Measurements from ENCODE around the gene CREBL2.

DNA sequence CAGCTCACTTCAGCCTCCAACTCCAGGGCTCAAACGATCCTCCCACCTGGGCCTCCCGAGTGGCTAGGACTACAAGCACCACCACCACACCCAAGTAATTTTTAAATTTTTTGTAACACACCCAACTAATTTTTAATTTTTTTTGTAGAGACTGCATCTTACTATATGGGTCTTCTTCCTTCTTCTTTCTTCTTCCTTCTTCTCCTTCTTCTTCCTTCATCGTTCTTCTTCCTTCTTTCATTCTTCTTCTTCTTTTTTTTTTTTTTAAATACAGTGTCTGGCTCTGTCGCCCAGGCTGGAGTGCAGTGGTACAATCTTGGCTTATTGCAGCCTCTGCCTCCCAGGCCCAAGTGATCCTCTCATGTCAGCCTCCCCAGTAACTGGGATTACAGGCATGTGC is 965 bp upstream of the CREBL2 start:
- TF ChIP-seq, protein P1, sequence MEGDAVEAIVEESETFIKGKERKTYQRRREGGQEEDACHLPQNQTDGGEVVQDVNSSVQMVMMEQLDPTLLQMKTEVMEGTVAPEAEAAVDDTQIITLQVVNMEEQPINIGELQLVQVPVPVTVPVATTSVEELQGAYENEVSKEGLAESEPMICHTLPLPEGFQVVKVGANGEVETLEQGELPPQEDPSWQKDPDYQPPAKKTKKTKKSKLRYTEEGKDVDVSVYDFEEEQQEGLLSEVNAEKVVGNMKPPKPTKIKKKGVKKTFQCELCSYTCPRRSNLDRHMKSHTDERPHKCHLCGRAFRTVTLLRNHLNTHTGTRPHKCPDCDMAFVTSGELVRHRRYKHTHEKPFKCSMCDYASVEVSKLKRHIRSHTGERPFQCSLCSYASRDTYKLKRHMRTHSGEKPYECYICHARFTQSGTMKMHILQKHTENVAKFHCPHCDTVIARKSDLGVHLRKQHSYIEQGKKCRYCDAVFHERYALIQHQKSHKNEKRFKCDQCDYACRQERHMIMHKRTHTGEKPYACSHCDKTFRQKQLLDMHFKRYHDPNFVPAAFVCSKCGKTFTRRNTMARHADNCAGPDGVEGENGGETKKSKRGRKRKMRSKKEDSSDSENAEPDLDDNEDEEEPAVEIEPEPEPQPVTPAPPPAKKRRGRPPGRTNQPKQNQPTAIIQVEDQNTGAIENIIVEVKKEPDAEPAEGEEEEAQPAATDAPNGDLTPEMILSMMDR (conservative IDR thresholded peaks at IDR 0.05; ENCODE audit: low read depth, low read length) = no peak
- TF ChIP-seq EZH2 (IDR thresholded peaks at IDR 0.05; ENCODE audit: borderline replicate concordance, low read depth, low read length, poor library complexity, severe bottlenecking) = no peak
